Esophagus muscularis mucosa (tissue), 3 donors: ENCODE results near the gene POLR2E.

Experiments
- CTCF ChIP-seq, 3 experiments: fragments of 200-600 bp in 2 of 3; fragments of 450-650 bp in 1 of 3; sonication (generic) in 2 of 3; IDR thresholded peaks; one replicate each; pipeline ENCODE4 v1.5.1; 2017 to 2019; ENCODE audit warnings: antibody characterized with exemption in 3 of 3, mild to moderate bottlenecking in 2 of 3, moderate library complexity in 1 of 3
- POLR2A ChIP-seq: fragments of 450-650 bp; IDR thresholded peaks from one replicate; pipeline ENCODE4 v1.6.1; 2017; ENCODE audit warnings: antibody characterized with exemption, moderate library complexity, mild to moderate bottlenecking, low read depth
- POLR2AphosphoS5 ChIP-seq, 2 donors: sonication (generic); formaldehyde crosslinking; IDR thresholded peaks; one replicate each; pipeline ENCODE4 v1.6.1; 2017; ENCODE audit warnings: antibody characterized with exemption in 2 of 2

GRCh38 chr19:1112268-1113029 lies 17.3 kb upstream of the POLR2E start:
- TF ChIP-seq POLR2AphosphoS5 (IDR thresholded peaks at IDR 0.05) (peak in 1 of 2 donors; percentile 4), POLR2A (no peak), CTCF (IDR thresholded peaks at IDR 0.05) (no peak)
